RWPE1 (cell line): Measurements from ENCODE around the gene PADI6.

ENCODE experiments used
- CTCF ChIA-PET: fragments of 350-600 bp; sonication (Branson Sonifier 250); formaldehyde crosslinking; extraction: SDS; loops from one replicate; lab custom pipeline; 2021; lab: Yijun Ruan, JAX
- POLR2A ChIA-PET: fragments of 400-600 bp; formaldehyde crosslinking; extraction: SDS; loops from one replicate; lab custom pipeline; 2020; ENCODE audit warnings: antibody characterized with exemption; ENCODE audit not compliant: low non-redundant PET; lab: Yijun Ruan, JAX
- DNase-seq: peaks from one replicate; pipeline ENCODE4 v3.0.0; 2012; ENCODE audit warnings: low spot score
- H3K27ac ChIP-seq: fragments of 450-650 bp; 2 replicates; pipeline ENCODE4 v1.5.1; 2017
- TF ChIP-seq, protein P1 (sequence below): fragments of 450-650 bp; conservative IDR thresholded peaks from 2 replicates; pipeline ENCODE4 v1.5.1; 2017; ENCODE audit warnings: low read depth, mild to moderate bottlenecking

PADI6 gene

DNA sequence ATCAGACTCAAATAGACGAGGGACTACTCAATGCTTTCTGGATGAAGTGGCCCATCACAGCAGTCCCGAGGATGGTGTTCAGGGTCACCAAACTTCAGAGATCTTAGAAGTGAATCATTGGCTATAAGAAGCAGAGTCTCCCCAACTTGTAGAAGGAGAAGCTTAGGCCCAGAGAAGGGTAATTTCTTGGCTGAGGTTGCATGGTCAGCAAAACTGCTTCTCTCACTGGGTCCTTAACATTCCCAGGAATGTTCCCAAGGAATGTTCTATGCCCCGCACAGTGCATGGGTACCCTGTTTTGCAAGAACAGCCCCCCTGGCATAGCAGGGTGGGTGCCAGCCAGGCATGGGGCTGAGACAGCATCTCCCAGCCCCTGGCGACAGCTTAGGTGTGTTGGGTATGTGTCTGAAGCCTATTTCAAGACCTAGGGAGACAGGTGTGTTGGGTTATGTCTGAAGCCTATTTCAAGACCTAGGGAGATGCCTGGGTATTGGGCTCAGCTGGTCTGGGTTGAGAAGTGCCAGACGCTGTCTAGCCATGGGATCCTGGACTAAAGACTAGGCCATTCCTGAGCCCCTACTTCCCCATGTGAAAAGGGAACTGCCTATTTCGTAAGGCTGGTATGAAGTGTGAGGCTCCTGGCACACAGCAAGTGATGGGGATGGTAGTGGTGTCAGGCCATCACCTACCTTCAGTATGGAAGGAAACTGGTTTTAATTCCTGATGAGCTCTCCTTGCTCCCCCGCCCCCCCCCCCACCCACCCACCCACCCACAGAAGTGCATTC, 26.1 kb downstream of the PADI6 start:
- TF ChIP-seq, protein P1, sequence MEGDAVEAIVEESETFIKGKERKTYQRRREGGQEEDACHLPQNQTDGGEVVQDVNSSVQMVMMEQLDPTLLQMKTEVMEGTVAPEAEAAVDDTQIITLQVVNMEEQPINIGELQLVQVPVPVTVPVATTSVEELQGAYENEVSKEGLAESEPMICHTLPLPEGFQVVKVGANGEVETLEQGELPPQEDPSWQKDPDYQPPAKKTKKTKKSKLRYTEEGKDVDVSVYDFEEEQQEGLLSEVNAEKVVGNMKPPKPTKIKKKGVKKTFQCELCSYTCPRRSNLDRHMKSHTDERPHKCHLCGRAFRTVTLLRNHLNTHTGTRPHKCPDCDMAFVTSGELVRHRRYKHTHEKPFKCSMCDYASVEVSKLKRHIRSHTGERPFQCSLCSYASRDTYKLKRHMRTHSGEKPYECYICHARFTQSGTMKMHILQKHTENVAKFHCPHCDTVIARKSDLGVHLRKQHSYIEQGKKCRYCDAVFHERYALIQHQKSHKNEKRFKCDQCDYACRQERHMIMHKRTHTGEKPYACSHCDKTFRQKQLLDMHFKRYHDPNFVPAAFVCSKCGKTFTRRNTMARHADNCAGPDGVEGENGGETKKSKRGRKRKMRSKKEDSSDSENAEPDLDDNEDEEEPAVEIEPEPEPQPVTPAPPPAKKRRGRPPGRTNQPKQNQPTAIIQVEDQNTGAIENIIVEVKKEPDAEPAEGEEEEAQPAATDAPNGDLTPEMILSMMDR, result no peak
- POLR2A ChIA-PET, result no interaction called here
- CTCF ChIA-PET, result no interaction called here
- H3K27ac ChIP-seq, result no peak overlapping the region
- DNase-seq, result no peak

DNA sequence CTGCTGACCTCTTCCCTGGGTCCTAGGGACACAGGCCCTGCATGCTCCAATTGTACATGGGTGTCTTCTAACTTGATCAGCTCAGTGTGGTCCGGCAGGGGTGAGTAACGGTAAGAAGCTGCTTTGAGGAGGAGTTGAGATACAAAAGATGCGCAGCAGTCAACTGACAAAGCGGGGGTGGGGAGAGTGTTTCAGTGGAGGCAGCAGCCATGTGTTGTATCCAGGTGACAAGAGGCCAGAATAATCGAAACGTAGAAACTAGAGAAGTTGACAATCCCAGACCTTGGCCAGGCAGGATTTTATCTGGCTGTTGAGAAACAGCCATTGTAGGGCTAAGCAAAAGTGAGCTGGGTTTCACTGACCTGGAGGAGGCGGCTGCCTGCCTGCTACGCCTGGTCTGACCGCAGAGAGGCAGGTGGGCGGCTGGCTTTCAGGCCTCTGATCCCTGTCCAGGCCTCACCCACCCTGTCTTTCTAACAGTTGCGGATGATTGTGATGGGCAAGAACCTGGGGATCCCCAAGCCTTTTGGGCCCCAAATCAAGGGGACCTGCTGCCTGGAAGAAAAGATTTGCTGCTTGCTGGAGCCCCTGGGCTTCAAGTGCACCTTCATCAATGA, 28.8 kb downstream of the PADI6 start:
- no peak for DNase-seq
- ChIA-PET CTCF (interaction anchor here (2.5 kb wide), 1 partner anchor 164 kb away, joined by 6 read pairs; no protein-coding TSS in a partner anchor), POLR2A (no interaction called here)
- H3K27ac ChIP-seq, result 0 out of 2 replicates have a peak overlapping the region, but pooled peaks have one; percentile 80
- TF ChIP-seq, protein P1, result no peak

DNA sequence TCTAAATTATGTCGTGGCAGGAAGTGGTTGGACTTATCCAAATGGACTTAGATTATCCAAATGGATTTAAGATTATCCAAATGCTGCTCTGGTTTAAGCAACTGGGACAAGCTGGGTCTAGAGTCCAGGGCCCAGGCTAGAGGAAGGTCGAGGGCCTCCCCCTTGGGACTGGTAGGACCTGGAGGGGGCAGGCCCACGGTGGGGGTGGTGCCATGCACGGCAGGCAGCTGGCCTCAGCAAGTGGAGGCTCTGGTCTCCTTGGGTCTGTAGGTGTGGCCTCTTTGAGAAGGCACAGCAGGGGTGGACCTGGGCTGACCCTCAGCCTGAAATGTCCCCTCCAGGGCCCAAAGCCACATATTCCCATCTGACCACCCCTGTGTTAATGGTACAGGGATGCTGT, 29.8 kb downstream of the PADI6 start:
- CTCF ChIA-PET, result interaction anchor here (0.8 to 2.5 kb wide), 2 partner anchors 59 to 165 kb away, joined by 3 to 6 read pairs; no protein-coding TSS in a partner anchor
- H3K27ac ChIP-seq, result peak overlapping the region; percentile 80
- DNase-seq, result no peak
- POLR2A ChIA-PET, result no interaction called here
- TF ChIP-seq, protein P1, result no peak

DNA sequence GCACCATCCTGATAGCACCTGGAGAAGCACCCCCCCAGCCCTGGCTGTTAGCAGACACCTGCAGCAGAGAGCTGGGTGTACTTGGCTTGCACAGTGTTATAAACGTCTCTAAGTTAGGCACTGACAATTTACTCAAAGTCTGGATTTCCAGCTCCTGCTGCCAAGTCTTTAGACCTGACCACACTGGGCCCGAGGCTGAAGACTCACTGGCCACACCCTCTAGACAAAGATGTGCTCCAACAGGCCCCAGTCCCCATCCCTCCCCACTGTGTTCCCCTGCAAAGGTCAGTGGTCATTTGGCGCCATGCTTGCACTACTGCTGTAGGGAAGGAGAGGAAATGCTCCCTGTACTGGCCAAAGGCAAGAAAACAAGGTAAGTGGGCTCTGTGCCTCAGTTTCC, 31.1 kb downstream of the PADI6 start:
- H3K27ac ChIP-seq, result peak overlapping the region; percentile 80
- CTCF ChIA-PET, result interaction anchor here (0.9 to 2.5 kb wide), 3 partner anchors 166 to 277 kb away, joined by 3 to 6 read pairs (median 5); no protein-coding TSS in a partner anchor
- POLR2A ChIA-PET, result no interaction called here
- peak; percentile 81 for DNase-seq
- TF ChIP-seq, protein P1, result no peak

DNA sequence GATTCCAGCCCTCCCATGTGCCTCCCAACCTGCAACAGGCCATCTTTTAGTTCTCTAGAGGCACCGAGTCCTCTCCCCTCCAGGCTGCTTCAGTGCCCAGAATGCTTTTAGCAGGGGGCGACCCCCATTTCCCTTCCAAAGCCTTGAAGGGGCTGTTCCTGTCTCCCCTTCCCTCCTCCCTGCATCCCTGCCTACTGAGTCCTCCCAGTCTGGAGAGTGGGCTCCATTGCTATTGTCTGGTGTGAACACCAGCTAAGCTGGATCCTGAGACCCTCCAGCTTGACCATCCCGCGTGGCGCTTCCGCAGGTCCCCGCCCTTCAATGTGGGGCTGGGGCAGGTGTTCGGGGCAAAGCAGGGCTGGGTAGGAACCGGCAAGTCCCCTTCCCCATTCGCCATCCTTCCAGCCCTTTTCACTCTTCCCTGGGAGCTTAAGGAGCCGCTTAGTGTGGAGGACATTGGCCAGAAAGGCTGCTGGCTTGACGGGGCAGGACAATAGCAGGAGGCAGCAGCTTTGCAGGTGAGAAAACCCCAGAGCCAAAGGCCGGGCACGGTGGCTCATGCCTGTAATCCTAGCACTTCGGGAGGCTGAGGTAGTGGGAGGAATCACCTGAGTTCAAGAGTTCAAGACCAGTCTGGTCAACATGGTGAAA, 32.2 kb downstream of the PADI6 start:
- POLR2A ChIA-PET, result no interaction called here
- no peak for DNase-seq
- TF ChIP-seq, protein P1, result no peak
- H3K27ac ChIP-seq, result peak overlapping the region; percentile 80
- CTCF ChIA-PET, result interaction anchor here (0.5 to 0.6 kb wide), 2 partner anchors 358 to 1177 kb away, joined by 3 read pairs; no protein-coding TSS in a partner anchor

DNA sequence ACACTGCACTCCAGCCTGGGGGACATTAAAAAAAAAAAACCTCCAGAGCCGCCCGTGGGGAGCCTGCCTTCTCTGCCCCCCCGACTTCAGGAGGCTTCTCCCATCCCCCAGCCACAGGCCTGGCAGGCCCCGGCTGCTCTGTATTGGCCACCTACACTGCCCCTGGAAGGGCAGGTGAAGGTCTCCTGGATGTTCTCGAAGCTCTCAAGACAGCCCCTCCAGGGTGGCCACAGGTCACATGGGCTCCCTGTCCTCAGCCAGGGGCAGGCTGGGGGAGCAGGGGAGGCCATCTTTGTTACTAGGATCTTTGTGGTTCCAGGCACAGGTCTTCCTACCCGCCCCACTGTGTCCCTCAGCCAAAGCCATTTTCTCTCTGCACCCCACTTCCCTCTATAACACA, 32.8 kb downstream of the PADI6 start:
- ChIA-PET POLR2A (no interaction called here), CTCF (interaction anchor here (0.6 to 1.0 kb wide), 4 partner anchors 60 to 1177 kb away, joined by 3 to 7 read pairs (median 4); no protein-coding TSS in a partner anchor)
- TF ChIP-seq, protein P1, result no peak
- H3K27ac ChIP-seq, result peak overlapping the region; percentile 80
- DNase-seq, result no peak
